Muscle layer of colon (tissue), 2 donors: ENCODE results near the gene NR2F6.

Experiments
- H3K27ac ChIP-seq: one replicate; pipeline ENCODE4 v1.7.0; 2013; ENCODE audit warnings: low read depth, mild to moderate bottlenecking, low read length, moderate library complexity
- H3K27me3 ChIP-seq, 2 donors: one replicate each; pipeline ENCODE4 v1.7.0; 2013; ENCODE audit warnings: low read length in 2 of 2, mild to moderate bottlenecking in 2 of 2; ENCODE audit not compliant: insufficient read depth in 2 of 2, control insufficient read depth in 1 of 2
- H3K36me3 ChIP-seq: one replicate; pipeline ENCODE4 v1.7.0; 2013; ENCODE audit warnings: mild to moderate bottlenecking, low read length; ENCODE audit not compliant: insufficient read depth
- H3K4me1 ChIP-seq: one replicate; pipeline ENCODE4 v1.7.0; 2013; ENCODE audit warnings: mild to moderate bottlenecking, low read length; ENCODE audit not compliant: insufficient read depth
- H3K4me3 ChIP-seq, 2 donors: one replicate each; pipeline ENCODE4 v1.7.0; 2013; ENCODE audit warnings: low read length in 2 of 2, low read depth in 1 of 2, mild to moderate bottlenecking in 1 of 2, moderate library complexity in 1 of 2
- H3K9ac ChIP-seq: one replicate; pipeline ENCODE4 v1.7.0; 2013; ENCODE audit warnings: low read length
- H3K9me3 ChIP-seq: one replicate; pipeline ENCODE4 v1.7.0; 2013; ENCODE audit warnings: mild to moderate bottlenecking, low read length
- donor health status: abdominal sarcoma.
- donor health status: Adenocarcinoma of cecum.

NR2F6 gene

DNA sequence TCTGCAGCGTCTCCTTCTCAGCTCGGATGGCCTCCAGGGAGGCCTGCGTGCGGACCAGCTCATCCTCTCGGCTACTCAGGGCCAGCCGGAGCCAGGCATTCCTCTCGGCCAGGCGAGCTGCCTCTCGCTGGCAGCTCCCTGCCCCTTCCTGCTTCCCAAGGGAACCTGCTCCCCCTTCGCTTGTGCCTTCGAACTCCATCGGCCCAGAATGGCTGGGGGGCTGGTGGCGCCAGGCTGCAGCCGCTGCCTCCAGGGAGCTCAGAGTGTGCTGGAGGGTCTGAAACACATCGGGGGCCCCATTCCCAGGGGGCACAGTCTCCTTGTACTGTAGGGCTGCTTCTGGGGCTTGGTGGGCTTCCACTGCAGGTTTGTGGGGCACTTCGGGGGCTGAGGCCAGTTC is 16.8 kb upstream of the NR2F6 start:
- no peaks in the 10 kb centered on the region for H3K9me3 ChIP-seq
- H3K4me3 ChIP-seq: no peak overlapping the region
- no peaks in the 10 kb centered on the region for H3K27me3 ChIP-seq
- H3K4me1 ChIP-seq: peaks cover 3% of the 10 kb centered on the region
- no peak overlapping the region for H3K9ac ChIP-seq
- no peaks in the 10 kb centered on the region for H3K36me3 ChIP-seq
- H3K27ac ChIP-seq: no peak overlapping the region

DNA sequence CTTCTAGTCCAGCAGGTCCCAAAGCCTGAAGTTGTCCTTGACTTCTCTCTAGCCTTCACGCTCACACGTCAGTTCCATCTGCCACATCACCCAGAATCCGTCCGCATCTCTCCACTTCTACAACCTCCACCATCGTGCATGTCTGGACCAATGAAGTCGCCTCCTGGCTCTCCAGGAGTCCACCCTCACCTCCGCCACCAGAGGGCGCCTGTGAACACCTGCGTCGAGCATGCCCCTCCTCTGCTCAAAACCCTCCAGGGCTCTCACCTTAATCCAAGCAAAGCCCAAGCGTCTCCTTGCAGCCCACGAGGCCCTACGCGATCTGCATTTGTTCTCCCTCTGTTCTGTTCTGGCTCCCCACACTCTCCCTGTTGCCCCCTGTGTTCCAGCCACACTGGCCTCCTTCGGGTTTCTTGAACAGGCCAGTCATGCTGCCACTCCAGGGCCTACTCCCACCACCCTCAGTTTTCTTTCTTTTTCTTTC is 15.2 kb upstream of the NR2F6 start:
- no peak overlapping the region for H3K4me3 ChIP-seq
- no peak overlapping the region for H3K27ac ChIP-seq
- H3K9ac ChIP-seq: no peak overlapping the region
- H3K4me1 ChIP-seq: no peaks in the 10 kb centered on the region
- H3K36me3 ChIP-seq: no peaks in the 10 kb centered on the region
- H3K9me3 ChIP-seq: no peaks in the 10 kb centered on the region
- no peaks in the 10 kb centered on the region for H3K27me3 ChIP-seq

DNA sequence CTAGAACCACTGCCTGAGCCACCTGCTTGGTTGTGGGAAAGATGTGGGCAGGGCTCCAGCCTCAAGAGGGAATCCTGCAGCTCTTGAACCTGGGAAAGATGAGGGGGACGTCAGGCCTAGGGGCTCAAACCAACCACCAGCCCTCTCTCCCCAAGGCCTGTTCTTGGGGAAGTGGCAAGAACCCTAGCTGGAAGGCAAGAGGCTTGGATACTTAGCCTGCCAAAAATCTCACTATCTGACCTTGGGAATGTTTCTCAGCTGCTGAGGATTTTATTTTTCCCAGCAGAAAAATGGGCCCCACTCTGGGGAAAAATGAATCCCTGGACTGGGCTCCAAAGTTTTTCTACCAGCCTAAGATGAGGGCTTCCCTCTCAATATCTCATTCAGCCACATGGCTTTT is 14.2 kb upstream of the NR2F6 start:
- no peak overlapping the region for H3K27ac ChIP-seq
- H3K4me3 ChIP-seq: no peak overlapping the region
- H3K4me1 ChIP-seq: no peaks in the 10 kb centered on the region
- no peaks in the 10 kb centered on the region for H3K36me3 ChIP-seq
- no peaks in the 10 kb centered on the region for H3K9me3 ChIP-seq
- no peak overlapping the region for H3K9ac ChIP-seq
- no peaks in the 10 kb centered on the region for H3K27me3 ChIP-seq

DNA sequence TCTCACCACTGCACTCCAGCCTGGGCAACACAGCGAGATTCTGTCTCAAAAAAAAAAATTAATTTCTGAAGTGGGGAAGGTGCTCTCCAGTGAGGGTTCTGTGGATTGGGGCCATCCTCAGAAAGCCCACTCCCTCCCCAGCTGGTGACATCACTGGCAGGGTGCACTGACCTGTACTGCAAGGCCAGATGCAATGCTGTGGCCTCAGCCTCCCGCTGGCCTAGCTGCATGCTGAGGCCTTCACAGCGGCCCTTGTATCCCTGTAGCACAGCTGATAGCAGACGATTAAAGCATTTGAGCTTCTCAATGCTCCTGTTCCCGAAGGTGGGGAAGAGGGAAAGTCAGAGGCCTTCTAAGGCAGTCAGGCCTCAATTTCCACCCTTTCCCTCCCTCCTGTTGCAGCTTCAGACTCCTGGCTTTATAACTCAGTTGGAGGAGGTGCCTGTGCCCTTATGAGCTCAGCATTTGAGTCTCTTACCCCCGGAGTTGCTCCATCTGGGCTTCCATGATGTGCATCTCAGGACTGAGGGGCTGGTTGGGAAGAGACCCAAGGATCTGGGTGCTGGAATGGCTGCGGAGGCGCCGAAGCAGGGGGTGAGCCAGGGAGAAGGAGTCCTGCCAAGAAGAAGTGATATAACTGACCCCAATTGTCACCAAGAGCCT is 13.5 kb upstream of the NR2F6 start:
- Histone ChIP-seq H3K4me1 (no peaks in the 10 kb centered on the region), H3K27ac (no peak overlapping the region), H3K27me3 (no peaks in the 10 kb centered on the region), H3K9ac (no peak overlapping the region), H3K4me3 (no peak overlapping the region), H3K9me3 (no peaks in the 10 kb centered on the region), H3K36me3 (no peaks in the 10 kb centered on the region)

DNA sequence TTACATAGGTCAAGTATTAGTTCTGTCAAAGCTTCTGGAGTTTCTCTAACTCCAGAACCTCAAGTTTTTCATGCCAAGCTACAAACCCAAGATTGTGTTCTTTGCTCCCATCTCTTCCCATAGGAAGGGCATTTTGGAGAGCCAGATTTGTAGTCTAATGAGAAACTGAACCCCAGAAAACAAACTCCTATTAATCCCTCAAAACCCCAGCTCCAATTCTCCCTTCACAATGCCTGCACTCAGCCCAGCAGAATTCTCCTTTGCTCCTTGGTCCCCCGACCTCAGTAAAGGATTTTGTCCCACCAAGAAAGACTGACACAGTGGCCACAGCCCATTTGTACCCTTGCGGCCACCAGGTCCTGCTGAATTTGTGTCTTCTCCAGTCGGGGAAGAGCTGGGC is 10.4 kb upstream of the NR2F6 start:
- no peaks in the 10 kb centered on the region for H3K4me1 ChIP-seq
- H3K4me3 ChIP-seq: no peak overlapping the region
- H3K27me3 ChIP-seq: no peaks in the 10 kb centered on the region
- H3K27ac ChIP-seq: no peak overlapping the region
- no peaks in the 10 kb centered on the region for H3K36me3 ChIP-seq
- H3K9ac ChIP-seq: no peak overlapping the region
- no peaks in the 10 kb centered on the region for H3K9me3 ChIP-seq

DNA sequence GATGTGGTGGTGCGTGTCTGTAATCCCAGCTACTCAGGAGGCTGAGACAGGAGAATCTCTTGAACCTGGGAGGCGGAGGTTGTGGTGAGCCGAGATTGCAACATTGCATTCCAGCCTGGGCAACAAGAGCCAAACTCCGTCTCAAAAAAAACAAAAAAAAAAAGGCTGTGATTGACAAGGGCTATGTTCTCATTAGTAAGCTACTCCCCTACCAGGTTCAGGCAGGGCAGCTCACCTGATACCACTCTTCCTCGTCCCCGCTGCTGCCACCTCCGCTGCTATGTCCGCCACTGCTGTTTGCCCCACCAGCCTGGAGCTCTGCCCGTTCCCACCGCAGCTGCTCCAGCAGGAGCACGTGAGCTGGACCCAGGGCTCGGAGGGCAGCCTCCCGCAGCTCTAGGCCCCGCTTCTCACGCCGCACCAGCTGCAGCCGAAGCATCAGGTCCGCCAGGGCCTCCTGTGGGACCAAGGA is 9.5 kb upstream of the NR2F6 start:
- H3K27me3 ChIP-seq: no peaks in the 10 kb centered on the region
- H3K9ac ChIP-seq: no peak overlapping the region
- no peaks in the 10 kb centered on the region for H3K4me1 ChIP-seq
- no peaks in the 10 kb centered on the region for H3K36me3 ChIP-seq
- H3K4me3 ChIP-seq: no peak overlapping the region
- no peaks in the 10 kb centered on the region for H3K9me3 ChIP-seq
- H3K27ac ChIP-seq: no peak overlapping the region

DNA sequence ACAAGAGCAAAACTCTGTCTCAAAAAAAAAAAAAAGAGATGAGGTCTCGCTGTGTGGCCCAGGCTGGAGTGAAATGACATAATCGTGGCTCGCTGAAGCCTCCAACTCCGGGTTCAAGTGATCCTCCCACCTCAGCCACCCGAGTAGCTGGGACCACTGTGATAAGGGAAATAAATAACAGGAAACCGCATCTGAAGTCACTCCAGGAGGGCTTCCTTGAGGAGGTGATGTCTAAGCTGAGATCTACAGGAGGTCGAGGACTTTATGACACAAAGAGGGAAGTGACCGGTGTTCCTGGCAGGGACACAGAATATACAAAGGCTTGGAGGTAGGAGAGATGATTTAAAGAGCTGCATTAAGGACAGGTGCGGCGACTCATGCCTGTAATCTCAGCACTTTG is 8.9 kb upstream of the NR2F6 start:
- H3K4me3 ChIP-seq: no peak overlapping the region
- no peaks in the 10 kb centered on the region for H3K4me1 ChIP-seq
- no peak overlapping the region for H3K27ac ChIP-seq
- H3K27me3 ChIP-seq: no peaks in the 10 kb centered on the region
- no peaks in the 10 kb centered on the region for H3K9me3 ChIP-seq
- no peaks in the 10 kb centered on the region for H3K36me3 ChIP-seq
- no peak overlapping the region for H3K9ac ChIP-seq

DNA sequence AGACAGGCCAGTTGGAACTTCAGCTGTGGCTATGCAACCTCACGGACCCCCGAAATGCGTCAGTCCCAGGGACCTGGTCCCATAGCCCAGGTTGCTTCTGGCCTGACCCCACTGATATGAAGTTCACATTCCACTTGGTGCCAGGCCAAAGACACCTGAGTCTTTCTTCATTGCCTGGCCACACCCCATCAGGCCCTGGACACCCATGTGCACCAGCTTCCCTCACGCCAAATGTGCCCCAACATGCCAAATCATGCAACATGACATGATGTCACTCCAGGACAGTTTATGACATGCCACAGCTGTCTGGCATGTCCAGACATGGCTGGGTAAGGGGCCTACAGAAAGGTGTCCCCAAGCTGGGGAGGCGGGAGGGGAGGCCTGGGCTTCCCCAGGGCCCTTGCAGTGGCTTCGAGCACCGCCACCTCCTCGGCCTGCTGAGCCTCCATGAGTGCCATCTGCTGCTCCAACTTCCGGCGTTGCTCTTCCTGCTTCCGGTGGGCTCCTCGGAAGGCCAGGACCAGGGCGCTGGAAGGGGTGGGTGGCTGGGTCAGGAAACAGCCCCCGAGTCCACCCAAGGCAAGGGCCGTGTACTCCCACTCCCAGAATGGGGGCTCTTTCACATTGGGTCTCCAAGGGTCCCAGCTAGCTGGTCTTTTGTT is 4.3 kb upstream of the NR2F6 start:
- peaks cover 9% of the 10 kb centered on the region for H3K4me1 ChIP-seq
- H3K27me3 ChIP-seq: no peaks in the 10 kb centered on the region
- H3K27ac ChIP-seq: no peak overlapping the region
- H3K4me3 ChIP-seq: no peak overlapping the region
- no peaks in the 10 kb centered on the region for H3K36me3 ChIP-seq
- H3K9me3 ChIP-seq: no peaks in the 10 kb centered on the region
- H3K9ac ChIP-seq: no peak overlapping the region

DNA sequence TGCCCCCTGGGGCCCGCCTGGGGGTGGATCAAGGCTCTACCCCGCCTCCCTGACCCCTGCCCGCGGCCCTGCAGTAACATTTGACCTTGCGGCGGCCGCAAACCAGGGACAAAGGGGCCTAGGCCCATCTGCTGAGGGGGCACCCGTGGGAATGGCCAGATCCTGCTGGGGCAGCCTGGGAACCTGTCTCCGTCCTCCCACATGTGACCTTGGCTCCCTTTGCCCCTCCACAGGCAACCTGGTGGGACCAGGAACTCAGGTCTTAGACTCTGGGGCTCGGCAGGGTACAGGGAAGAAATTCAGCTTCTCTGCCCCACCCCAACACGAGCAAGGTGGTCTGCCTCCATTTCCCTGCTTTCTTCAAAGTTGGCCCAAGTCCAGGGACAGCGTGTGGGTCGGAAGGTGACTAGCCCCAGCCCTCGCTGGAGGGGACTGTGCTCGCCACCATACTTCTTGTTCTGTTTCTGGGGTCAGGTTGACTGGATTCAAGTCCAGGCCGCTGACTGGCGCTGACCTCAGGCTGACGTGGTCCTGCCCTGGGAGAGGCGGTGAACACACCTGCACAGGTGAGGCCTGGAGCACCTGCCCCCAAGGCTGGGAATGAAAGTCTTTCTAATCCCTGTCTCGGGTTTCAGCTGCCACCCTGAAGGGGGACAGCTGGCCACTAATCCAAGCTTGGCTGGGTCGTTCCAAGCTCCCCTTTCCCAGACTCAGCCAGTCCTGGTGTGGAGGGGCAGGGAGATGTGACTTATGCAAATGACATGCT is 2.5 kb upstream of the NR2F6 start:
- H3K9ac ChIP-seq: no peak overlapping the region
- no peaks in the 10 kb centered on the region for H3K9me3 ChIP-seq
- H3K4me1 ChIP-seq: peaks cover 12% of the 10 kb centered on the region
- H3K4me3 ChIP-seq: no peak overlapping the region
- no peaks in the 10 kb centered on the region for H3K36me3 ChIP-seq
- H3K27ac ChIP-seq: no peak overlapping the region
- H3K27me3 ChIP-seq: no peaks in the 10 kb centered on the region

DNA sequence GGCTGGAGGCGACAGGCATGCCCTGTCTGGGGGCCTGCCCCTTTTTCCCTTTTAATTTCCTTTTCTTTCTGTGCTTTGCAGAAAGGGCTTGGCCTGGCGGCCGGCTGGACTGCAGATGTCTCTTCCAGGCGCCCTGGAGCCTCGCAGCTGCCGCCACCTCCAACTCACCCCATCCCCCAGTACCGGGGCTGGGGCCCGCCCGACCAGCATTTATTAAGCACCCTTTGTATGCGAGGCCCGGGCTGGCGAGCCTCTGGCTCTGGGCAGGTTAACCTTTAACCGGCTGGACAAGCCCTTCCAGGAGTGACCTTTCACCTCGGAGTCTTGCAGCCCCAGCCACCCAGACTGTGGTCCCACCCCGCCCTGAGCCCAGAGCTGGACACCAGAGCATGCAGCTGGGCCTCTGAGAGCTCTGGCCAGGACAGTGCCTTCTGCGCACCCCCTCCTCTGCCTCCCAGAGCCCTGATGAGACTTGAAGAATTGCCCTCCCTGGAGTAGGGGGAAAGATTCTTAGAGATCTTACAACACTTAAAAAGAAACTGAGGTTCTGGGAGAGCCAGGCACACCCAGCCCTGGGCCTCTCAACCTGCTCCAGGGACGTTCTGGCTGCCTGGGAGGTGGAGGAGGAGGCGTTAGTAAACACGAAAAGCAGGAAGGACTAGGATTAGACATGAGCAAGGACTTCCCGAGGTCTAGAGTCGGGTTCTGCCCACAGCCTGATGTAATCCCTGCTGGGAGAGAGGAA is 1.1 kb upstream of the NR2F6 start:
- Histone ChIP-seq H3K36me3 (no peaks in the 10 kb centered on the region), H3K9ac (no peak overlapping the region)

More for the DNA sequence above, 1.1 kb upstream of the NR2F6 start:
- Histone ChIP-seq H3K4me3 (peak overlapping the region; percentile 50 to 58), H3K27ac (peak overlapping the region; percentile 84), H3K27me3 (no peaks in the 10 kb centered on the region), H3K9me3 (no peaks in the 10 kb centered on the region), H3K4me1 (peaks cover 22% of the 10 kb centered on the region)
